Mesenchymal stem cell (in vitro differentiated cells and primary cell): ENCODE data around the gene DDR1.
"Not testable (repeated sequence)": the region's sequence is repeated elsewhere in the genome, so short reads cannot be mapped to it uniquely, and the experiment has no call there.

ENCODE experiments used
- DNase-seq: peaks from one replicate; pipeline ENCODE4 v3.0.0-alpha.2; 2013
- H2AFZ ChIP-seq: one replicate; pipeline ENCODE4 v1.6.1; 2013; ENCODE audit warnings: low read depth, mild to moderate bottlenecking, control low read depth, inconsistent platforms, low read length, moderate library complexity
- H2AK5ac ChIP-seq: 2 replicates; pipeline ENCODE4 v1.6.1; 2013; ENCODE audit warnings: low read length, moderate library complexity, mild to moderate bottlenecking, inconsistent platforms; ENCODE audit not compliant: severe bottlenecking
- H2BK120ac ChIP-seq: one replicate; pipeline ENCODE4 v1.6.1; 2013; ENCODE audit warnings: low read depth, mild to moderate bottlenecking, inconsistent platforms, low read length, moderate library complexity
- H2BK12ac ChIP-seq, 2 experiments: one replicate each; pipeline ENCODE4 v1.6.1; 2013; ENCODE audit warnings: inconsistent platforms in 2 of 2, low read length in 2 of 2, mild to moderate bottlenecking in 2 of 2, moderate library complexity in 2 of 2, control low read depth in 1 of 2
- H2BK15ac ChIP-seq: one replicate; pipeline ENCODE4 v1.6.1; 2013; ENCODE audit warnings: mild to moderate bottlenecking, low read depth, inconsistent platforms; ENCODE audit not compliant: poor library complexity, severe bottlenecking
- H2BK5ac ChIP-seq: 2 replicates; pipeline ENCODE4 v1.6.1; 2013; ENCODE audit warnings: low read depth, mild to moderate bottlenecking, low read length, control low read depth, inconsistent platforms; ENCODE audit not compliant: poor library complexity, severe bottlenecking
- H3K14ac ChIP-seq, 2 experiments: one replicate each; pipeline ENCODE4 v1.6.1; 2013; ENCODE audit warnings: inconsistent platforms in 2 of 2, low read length in 2 of 2, control low read depth in 1 of 2, mild to moderate bottlenecking in 1 of 2, moderate library complexity in 1 of 2
- H3K18ac ChIP-seq, 2 experiments: one replicate each; pipeline ENCODE4 v1.6.1; 2013; ENCODE audit warnings: inconsistent platforms in 2 of 2, low read length in 2 of 2, control low read depth in 1 of 2, low read depth in 1 of 2, mild to moderate bottlenecking in 1 of 2
- H3K23ac ChIP-seq, 2 experiments: one replicate each; pipeline ENCODE4 v1.6.1; 2013; ENCODE audit warnings: inconsistent platforms in 2 of 2, low read length in 2 of 2, mild to moderate bottlenecking in 2 of 2, moderate library complexity in 2 of 2, control low read depth in 1 of 2
- H3K27ac ChIP-seq: 2 replicates; pipeline ENCODE4 v1.5.1; 2013; ENCODE audit warnings: mild to moderate bottlenecking, moderate library complexity, low read length, control low read depth, inconsistent platforms; ENCODE audit not compliant: poor library complexity, severe bottlenecking
- H3K27me3 ChIP-seq, 2 experiments: 2 replicates each; pipeline versions ENCODE4 v1.6.1 to v1.7.0; 2013; ENCODE audit warnings: low read length in 2 of 2, mild to moderate bottlenecking in 2 of 2, moderate library complexity in 2 of 2, control low read depth in 1 of 2, inconsistent platforms in 1 of 2; ENCODE audit not compliant: control insufficient read depth in 1 of 2, insufficient read depth in 1 of 2
- H3K36me3 ChIP-seq, 2 experiments: 2 replicates each; pipeline versions ENCODE4 v1.6.1 to v1.7.0; 2013; ENCODE audit warnings: low read length in 2 of 2, control low read depth in 1 of 2, inconsistent platforms in 1 of 2, low read depth in 1 of 2, mild to moderate bottlenecking in 1 of 2; ENCODE audit not compliant: insufficient read depth in 2 of 2, control insufficient read depth in 1 of 2
- H3K4ac ChIP-seq, 2 experiments: one replicate each; pipeline ENCODE4 v1.6.1; 2013; ENCODE audit warnings: inconsistent platforms in 2 of 2, low read length in 2 of 2, mild to moderate bottlenecking in 2 of 2, moderate library complexity in 2 of 2, control low read depth in 1 of 2, low read depth in 1 of 2
- H3K4me1 ChIP-seq: 2 replicates; pipeline ENCODE4 v1.6.1; 2013; ENCODE audit warnings: low read depth, low read length, control low read depth; ENCODE audit not compliant: control insufficient read depth, insufficient read depth
- H3K4me2 ChIP-seq: 2 replicates; pipeline ENCODE4 v1.6.1; 2013; ENCODE audit warnings: low read length, mild to moderate bottlenecking, inconsistent platforms; ENCODE audit not compliant: poor library complexity, severe bottlenecking
- H3K4me3 ChIP-seq, 2 experiments: 2 replicates each; pipeline versions ENCODE4 v1.5.1 to v1.7.0; 2013; ENCODE audit warnings: low read length in 2 of 2, mild to moderate bottlenecking in 2 of 2, control low read depth in 1 of 2, low read depth in 1 of 2; ENCODE audit not compliant: insufficient read depth in 1 of 2
- H3K79me1 ChIP-seq: replicated peaks from 2 replicates; pipeline ENCODE4 v1.6.1; 2013; ENCODE audit warnings: mild to moderate bottlenecking, control low read depth, low read length, inconsistent platforms; ENCODE audit not compliant: poor library complexity, severe bottlenecking
- H3K9ac ChIP-seq: 2 replicates; pipeline ENCODE4 v1.7.0; 2013; ENCODE audit warnings: mild to moderate bottlenecking, low read length, moderate library complexity
- H3K9me3 ChIP-seq: 2 replicates; pipeline ENCODE4 v1.7.0; 2013; ENCODE audit warnings: mild to moderate bottlenecking, low read length; ENCODE audit not compliant: control insufficient read depth
- H4K8ac ChIP-seq: one replicate; pipeline ENCODE4 v1.6.1; 2013; ENCODE audit warnings: inconsistent platforms, mild to moderate bottlenecking, low read length, moderate library complexity
- H4K91ac ChIP-seq: one replicate; pipeline ENCODE4 v1.6.1; 2013; ENCODE audit warnings: mild to moderate bottlenecking, low read length, inconsistent platforms
- WGBS: methylation state at CpG from one replicate; pipeline ENCODE4 v1.1.7; 2013; ENCODE audit warnings: mixed read lengths; 5-methylcytosine and 5-hydroxymethylcytosine counted together

Gene DDR1

DNA sequence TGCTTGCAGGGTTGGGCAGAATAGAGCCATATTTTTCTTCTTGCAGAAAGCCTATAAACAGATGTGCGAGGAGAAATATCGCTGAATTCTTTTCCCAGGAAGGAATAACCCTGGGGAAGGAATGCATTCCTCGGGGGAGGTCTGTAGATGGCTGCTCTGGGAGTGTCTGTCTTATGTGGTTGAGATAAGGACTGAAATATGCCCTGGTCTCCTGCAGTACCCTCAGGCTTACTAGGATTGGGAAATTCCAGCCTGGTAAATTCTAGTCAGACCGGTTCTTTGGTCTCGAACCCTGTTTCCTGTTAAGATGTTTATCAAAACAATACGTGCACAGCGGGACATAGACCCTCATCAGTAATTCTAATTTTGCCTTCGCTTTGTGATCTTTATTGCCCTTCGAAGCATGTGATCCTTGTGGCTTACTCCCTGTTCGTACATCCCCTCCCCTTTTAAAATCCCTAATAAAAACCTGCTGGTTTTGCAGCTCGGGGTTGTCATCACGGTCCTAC is 15.0 kb upstream of the DDR1 start:
- not testable (repeated sequence) for DNase-seq, H4K91ac ChIP-seq, H3K36me3 ChIP-seq, H2BK120ac ChIP-seq, H3K4me2 ChIP-seq, H3K9ac ChIP-seq, H3K79me1 ChIP-seq, H3K4me1 ChIP-seq, H2AK5ac ChIP-seq, H3K27ac ChIP-seq, H3K14ac ChIP-seq, H2BK5ac ChIP-seq, H2BK12ac ChIP-seq, H3K23ac ChIP-seq, H4K8ac ChIP-seq, H2AFZ ChIP-seq, H3K4me3 ChIP-seq, H2BK15ac ChIP-seq, H3K18ac ChIP-seq, H3K4ac ChIP-seq
- Histone ChIP-seq H3K27me3 (peaks cover 0 to 15% of the 10 kb centered on the region in 2 experiments), H3K9me3 (peaks cover 30% of the 10 kb centered on the region)
- 76% methylated on average over 12 of the region's 12 CpGs for WGBS

DNA sequence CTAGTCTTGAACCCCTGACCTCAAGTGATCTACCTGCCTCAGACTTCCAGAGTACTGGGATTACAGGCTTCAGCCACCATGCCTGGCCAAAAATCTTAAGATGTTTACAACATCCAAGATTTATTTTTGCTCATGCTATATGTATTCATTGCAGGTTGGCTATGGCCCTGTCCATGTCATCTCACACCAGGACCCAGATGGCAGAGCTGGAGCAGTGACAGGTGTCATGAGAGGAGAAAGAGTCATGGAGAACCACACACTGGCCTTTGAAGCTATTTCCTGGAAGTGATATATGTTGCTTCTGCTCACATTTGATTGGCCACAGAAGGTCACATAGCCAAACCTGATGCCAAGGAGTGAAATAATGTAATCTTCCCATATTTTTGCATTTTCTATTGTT is 13.8 kb upstream of the DDR1 start:
- Histone ChIP-seq H3K36me3 (no peaks in the 10 kb centered on the region), H3K23ac (no peak overlapping the region), H3K27ac (no peak overlapping the region), H2BK120ac (no peak overlapping the region), H3K4me3 (no peak overlapping the region), H3K4me1 (no peaks in the 10 kb centered on the region), H2BK5ac (no peak overlapping the region), H2BK12ac (no peak overlapping the region), H3K14ac (no peak overlapping the region), H4K8ac (no peak overlapping the region), H2BK15ac (no peak overlapping the region), H2AK5ac (no peak overlapping the region), H3K18ac (no peak overlapping the region), H3K9me3 (peaks cover 30% of the 10 kb centered on the region), H3K9ac (no peak overlapping the region), H3K79me1 (no peaks in the 10 kb centered on the region), H3K4me2 (no peak overlapping the region), H3K27me3 (peaks cover 0 to 4% of the 10 kb centered on the region in 2 experiments), H4K91ac (no peak overlapping the region), H3K4ac (no peak overlapping the region), H2AFZ (no peak overlapping the region)
- no peak for DNase-seq

DNA sequence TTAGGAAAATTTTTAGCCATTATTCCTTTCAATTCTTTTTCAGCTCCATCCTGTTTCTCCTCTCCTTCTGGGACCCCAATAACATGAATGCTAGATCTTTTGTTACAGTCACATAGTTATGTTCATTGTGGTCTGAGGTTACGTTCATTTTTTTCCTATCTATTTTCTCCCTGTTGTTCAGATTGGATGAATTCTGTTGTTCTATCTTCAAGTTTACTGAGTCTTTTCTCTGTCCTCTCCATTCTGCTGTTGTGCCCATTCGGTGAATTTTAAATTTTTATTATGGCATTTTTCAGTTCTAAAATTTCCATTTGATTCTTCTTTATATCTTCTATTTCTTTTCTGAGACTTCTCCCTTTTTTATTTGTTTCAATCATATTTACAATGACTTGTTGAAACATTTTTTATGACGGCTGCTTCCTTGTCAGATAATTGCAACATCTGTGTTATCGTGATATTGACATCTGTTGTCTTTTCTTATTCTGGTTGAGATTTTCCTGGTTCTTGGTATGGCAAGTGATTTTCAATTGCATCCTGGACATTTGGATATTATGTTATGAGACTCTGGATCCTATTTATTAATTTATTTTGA is 12.6 kb upstream of the DDR1 start:
- H3K18ac ChIP-seq = no peak overlapping the region
- no peak overlapping the region for H3K27ac ChIP-seq
- H2AK5ac ChIP-seq = no peak overlapping the region
- no peak for DNase-seq
- no peak overlapping the region for H2AFZ ChIP-seq
- no peaks in the 10 kb centered on the region for H3K4me1 ChIP-seq
- peaks cover 30% of the 10 kb centered on the region for H3K9me3 ChIP-seq
- 96% methylated on average over 2 of the region's 4 CpGs for WGBS
- no peaks in the 10 kb centered on the region for H3K79me1 ChIP-seq
- H3K14ac ChIP-seq = no peak overlapping the region
- H3K23ac ChIP-seq = no peak overlapping the region
- H3K4me3 ChIP-seq = no peak overlapping the region
- H2BK15ac ChIP-seq = no peak overlapping the region
- H3K4ac ChIP-seq = no peak overlapping the region
- H3K36me3 ChIP-seq = no peaks in the 10 kb centered on the region
- no peak overlapping the region for H3K4me2 ChIP-seq
- no peak overlapping the region for H2BK5ac ChIP-seq
- no peak overlapping the region for H4K91ac ChIP-seq
- no peak overlapping the region for H3K9ac ChIP-seq
- H3K27me3 ChIP-seq = no peaks in the 10 kb centered on the region
- H2BK120ac ChIP-seq = no peak overlapping the region
- no peak overlapping the region for H4K8ac ChIP-seq
- H2BK12ac ChIP-seq = no peak overlapping the region

GRCh38 chr6:30873137-30873640 is 11.1 kb upstream of the DDR1 start:
- Histone ChIP-seq H3K4ac (no peak overlapping the region), H3K36me3 (no peaks in the 10 kb centered on the region), H3K18ac (no peak overlapping the region), H3K9ac (no peak overlapping the region), H4K8ac (no peak overlapping the region), H2BK12ac (no peak overlapping the region), H3K4me2 (no peak overlapping the region), H4K91ac (no peak overlapping the region), H2BK15ac (no peak overlapping the region), H3K27ac (no peak overlapping the region), H3K27me3 (no peaks in the 10 kb centered on the region), H2BK5ac (no peak overlapping the region), H3K4me3 (no peak overlapping the region), H2AK5ac (no peak overlapping the region), H3K9me3 (peaks cover 30% of the 10 kb centered on the region), H3K23ac (no peak overlapping the region), H3K14ac (no peak overlapping the region), H3K4me1 (no peaks in the 10 kb centered on the region), H2BK120ac (no peak overlapping the region), H2AFZ (no peak overlapping the region), H3K79me1 (no peaks in the 10 kb centered on the region)
- no peak for DNase-seq
- 88% methylated on average over 2 of the region's 2 CpGs for WGBS
